K562 treated with DMSO at 1 percent for 48 hours (cell line): Measurements from ENCODE around the gene TMEM106C. TPM values are rescaled to one million over a fixed set of nuclear protein-coding genes. Genes with fewer than 3 reads are reported as not detected.

ENCODE experiments used
- total RNA-seq: library from RNA; unstranded; fragments of 300-600 nt; gene quantifications from 2 replicates; pipeline ENCODE4 v1.2.3, GENCODE V29; 2022; ENCODE audit warnings: low replicate concordance; ENCODE audit errors: extremely low read depth

Gene TMEM106C, protein sequence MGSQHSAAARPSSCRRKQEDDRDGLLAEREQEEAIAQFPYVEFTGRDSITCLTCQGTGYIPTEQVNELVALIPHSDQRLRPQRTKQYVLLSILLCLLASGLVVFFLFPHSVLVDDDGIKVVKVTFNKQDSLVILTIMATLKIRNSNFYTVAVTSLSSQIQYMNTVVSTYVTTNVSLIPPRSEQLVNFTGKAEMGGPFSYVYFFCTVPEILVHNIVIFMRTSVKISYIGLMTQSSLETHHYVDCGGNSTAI
- total RNA-seq, result not detected in 2 replicates

DNA sequence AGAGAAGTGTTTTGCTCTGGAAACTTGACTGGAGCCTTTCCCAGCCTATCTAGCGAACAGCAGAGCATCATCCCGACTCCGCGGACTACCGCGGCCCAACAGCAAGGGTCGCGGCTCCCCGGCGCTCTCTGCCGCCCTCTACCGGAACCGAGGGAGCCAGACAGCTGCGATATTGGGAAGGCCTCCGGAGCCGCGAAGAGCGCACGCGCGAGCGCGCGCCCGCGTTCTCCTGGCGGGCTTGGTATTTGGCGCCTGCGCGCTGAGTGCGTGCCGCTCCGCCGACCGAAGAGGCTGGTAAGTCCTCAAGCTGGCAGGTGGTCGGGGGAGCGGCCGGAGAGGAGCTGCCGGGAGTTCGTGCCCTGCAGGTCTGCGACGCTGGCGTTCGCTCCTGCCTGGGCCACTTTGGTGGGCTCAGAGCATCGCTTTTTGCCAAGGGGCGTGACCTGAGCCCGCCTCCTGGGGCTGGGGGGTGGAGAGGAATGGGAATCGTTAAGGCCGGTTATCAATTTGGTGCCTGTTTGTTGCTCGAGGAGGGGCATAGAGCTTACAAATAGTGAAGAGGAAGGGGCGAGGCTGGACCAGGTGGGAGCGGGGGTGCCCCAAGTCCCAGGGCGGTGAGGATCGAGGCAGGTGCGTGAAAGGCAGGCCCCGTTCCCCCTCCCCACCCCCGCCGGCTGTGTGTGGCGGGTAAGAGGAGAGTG is at the start of gene TMEM106C:
Gene TMEM106C, plus strand, starts transcription at position 257 of the 701 bp plus-strand sequence. CDS start 641 bp downstream, outside the sequence.

DNA sequence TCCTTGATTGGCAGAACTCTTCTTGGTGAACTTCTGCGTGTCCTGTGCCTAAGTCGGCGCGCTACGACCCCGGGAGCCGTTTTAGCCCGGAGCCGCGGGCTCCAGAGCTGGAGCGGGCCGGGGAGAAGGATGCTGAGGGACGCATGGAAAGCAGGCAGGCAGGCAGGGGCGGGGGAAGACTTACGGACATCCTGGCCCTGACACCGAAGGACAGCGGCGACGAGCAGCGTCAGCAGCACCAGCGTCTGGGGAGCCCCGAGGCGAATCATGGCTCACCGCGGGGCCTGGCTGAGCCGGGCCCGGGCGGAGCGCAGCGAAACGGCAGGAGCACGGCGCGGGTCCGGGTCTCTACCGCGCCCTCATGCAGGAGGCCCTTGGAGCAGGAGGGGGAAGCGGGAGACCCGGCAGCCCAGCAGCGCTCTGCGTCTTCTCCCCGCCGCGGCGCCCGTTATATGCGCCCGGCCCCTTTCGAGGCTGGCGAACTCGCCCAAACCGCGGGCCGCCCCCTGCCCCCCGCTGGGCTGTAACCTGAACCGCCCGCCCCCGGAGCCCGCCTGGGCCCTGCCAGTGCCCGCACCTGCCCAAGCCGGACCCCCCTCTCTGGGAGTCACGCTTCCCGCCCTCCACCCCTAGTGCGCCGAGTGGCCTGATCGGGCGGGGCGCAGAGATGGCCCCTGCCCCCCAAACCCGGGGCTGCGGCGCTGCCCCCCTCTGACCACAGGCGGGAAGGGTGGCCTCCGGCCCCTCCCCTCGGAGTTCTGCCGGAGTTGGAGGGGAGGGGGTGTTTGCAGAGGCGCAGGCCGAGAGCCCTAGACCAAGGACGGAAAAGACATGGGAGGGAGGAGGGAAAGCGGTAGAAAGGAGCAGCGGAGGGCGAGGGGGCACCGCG is 40.9 kb downstream of the TMEM106C start, which contains the start of gene COL2A1:
Gene COL2A1, minus strand, starts transcription at position 424 of the 889 bp plus-strand sequence. Its CDS starts 155 bp downstream, at position 269.

Other genes with a start within 250 kb of the TMEM106C start
- not detected in 2 replicates for gene ENDOU, start 238.1 kb upstream of the TMEM106C start, total RNA-seq
- not detected in 2 replicates for gene RAPGEF3, start 204.7 kb upstream of the TMEM106C start, total RNA-seq
- not detected in 2 replicates for gene SLC48A1, start 190.4 kb upstream of the TMEM106C start, total RNA-seq
- not detected in 2 replicates for gene HDAC7, start 143.7 kb upstream of the TMEM106C start, total RNA-seq
- gene VDR, start 58.6 kb upstream of the TMEM106C start, total RNA-seq, result not detected in 2 replicates
- not detected in 2 replicates for gene COL2A1, start 40.9 kb downstream of the TMEM106C start, total RNA-seq
- gene SENP1, start 142.5 kb downstream of the TMEM106C start, total RNA-seq, result not detected in 2 replicates
- not detected in 2 replicates for gene PFKM, start 155.8 kb downstream of the TMEM106C start, total RNA-seq
- gene ASB8, start 193.9 kb downstream of the TMEM106C start, total RNA-seq, result not detected in 2 replicates
- not detected in 2 replicates for gene CCDC184, start 220.0 kb downstream of the TMEM106C start, total RNA-seq
- gene OR10AD1, start 239.7 kb downstream of the TMEM106C start, total RNA-seq, result not detected in 2 replicates